Trophoblast cell (in vitro differentiated cells and primary cell): ENCODE results near the gene POC1A.
"Not testable (repeated sequence)": the region's sequence is repeated elsewhere in the genome, so short reads cannot be mapped to it uniquely, and the experiment has no call there.

Experiments
- DNase-seq, 2 donors: peaks; one replicate each; pipeline ENCODE4 v3.0.0-alpha.2; 2016
- H2AFZ ChIP-seq: 2 replicates; pipeline ENCODE4 v1.6.1; 2013; ENCODE audit warnings: low read length, moderate library complexity, mild to moderate bottlenecking; ENCODE audit not compliant: insufficient read depth, poor library complexity
- H2AK5ac ChIP-seq: 2 replicates; pipeline ENCODE4 v1.6.1; 2013; ENCODE audit warnings: mild to moderate bottlenecking, low read length
- H2BK120ac ChIP-seq: 2 replicates; pipeline ENCODE4 v1.6.1; 2013; ENCODE audit warnings: low read length, mild to moderate bottlenecking, moderate library complexity; ENCODE audit not compliant: insufficient read depth, poor library complexity
- H2BK12ac ChIP-seq: 2 replicates; pipeline ENCODE4 v1.6.1; 2013; ENCODE audit warnings: mild to moderate bottlenecking, low read length, moderate library complexity
- H2BK5ac ChIP-seq: 2 replicates; pipeline ENCODE4 v1.6.1; 2013; ENCODE audit warnings: low read length, low read depth, moderate library complexity, mild to moderate bottlenecking; ENCODE audit not compliant: poor library complexity
- H3K14ac ChIP-seq: 2 replicates; pipeline ENCODE4 v1.6.1; 2013; ENCODE audit warnings: mild to moderate bottlenecking, low read length
- H3K18ac ChIP-seq: 2 replicates; pipeline ENCODE4 v1.6.1; 2013; ENCODE audit warnings: mild to moderate bottlenecking, low read length
- H3K23ac ChIP-seq: 2 replicates; pipeline ENCODE4 v1.6.1; 2013; ENCODE audit warnings: low read length
- H3K27ac ChIP-seq: 2 replicates; pipeline ENCODE4 v1.5.1; 2013; ENCODE audit warnings: low read depth, mild to moderate bottlenecking, inconsistent platforms, low read length, moderate library complexity
- H3K27me3 ChIP-seq: 2 replicates; pipeline ENCODE4 v1.6.1; 2013; ENCODE audit warnings: inconsistent platforms, mild to moderate bottlenecking, low read length, moderate library complexity; ENCODE audit not compliant: insufficient read depth
- H3K36me3 ChIP-seq, 2 experiments: 1 replicate in 1 of 2; 2 replicates in 1 of 2; pipeline ENCODE4 v1.6.1; 2013; ENCODE audit warnings: low read length in 2 of 2, mild to moderate bottlenecking in 2 of 2, moderate library complexity in 1 of 2; ENCODE audit not compliant: insufficient read depth in 2 of 2, control insufficient read depth in 1 of 2
- H3K4ac ChIP-seq: 2 replicates; pipeline ENCODE4 v1.6.1; 2013; ENCODE audit warnings: low read depth, mild to moderate bottlenecking, low read length, moderate library complexity
- H3K4me1 ChIP-seq, 2 experiments: 1 replicate in 1 of 2; 2 replicates in 1 of 2; pipeline ENCODE4 v1.6.1; 2013; ENCODE audit warnings: low read length in 2 of 2, mild to moderate bottlenecking in 2 of 2, moderate library complexity in 1 of 2; ENCODE audit not compliant: insufficient read depth in 2 of 2, control insufficient read depth in 1 of 2
- H3K4me2 ChIP-seq: 2 replicates; pipeline ENCODE4 v1.6.1; 2013; ENCODE audit warnings: inconsistent platforms, mild to moderate bottlenecking, low read length, moderate library complexity
- H3K4me3 ChIP-seq: 2 replicates; pipeline ENCODE4 v1.5.1; 2013; ENCODE audit warnings: mild to moderate bottlenecking, low read depth, low read length, inconsistent platforms
- H3K79me1 ChIP-seq: one replicate; pipeline ENCODE4 v1.6.1; 2013; ENCODE audit warnings: low read length
- H3K79me2 ChIP-seq: 2 replicates; pipeline ENCODE4 v1.6.1; 2013; ENCODE audit warnings: low read length, mild to moderate bottlenecking; ENCODE audit not compliant: control insufficient read depth, insufficient read depth, poor library complexity
- H3K9ac ChIP-seq: 2 replicates; pipeline ENCODE4 v1.6.1; 2013; ENCODE audit warnings: mild to moderate bottlenecking, low read length
- H3K9me3 ChIP-seq: 2 replicates; pipeline ENCODE4 v1.6.1; 2013; ENCODE audit warnings: low read depth, mild to moderate bottlenecking, control low read depth, inconsistent platforms, low read length; ENCODE audit not compliant: insufficient read depth
- H4K12ac ChIP-seq: 2 replicates; pipeline ENCODE4 v1.6.1; 2013; ENCODE audit warnings: low read depth, mild to moderate bottlenecking, low read length, moderate library complexity
- H4K8ac ChIP-seq: 2 replicates; pipeline ENCODE4 v1.6.1; 2013; ENCODE audit warnings: low read depth, mild to moderate bottlenecking, low read length, moderate library complexity
- H4K91ac ChIP-seq: one replicate; pipeline ENCODE4 v1.6.1; 2013; ENCODE audit warnings: low read depth, mild to moderate bottlenecking, low read length, moderate library complexity
- WGBS: extraction: QIAGEN DNeasy Blood & Tissue Kit; methylation state at CpG from one replicate; pipeline ENCODE4 v1.1.7; 2013; ENCODE audit warnings: missing lambda C conversion rate; ENCODE audit not compliant: insufficient read length, insufficient coverage; ENCODE audit errors: extremely low coverage; 5-methylcytosine and 5-hydroxymethylcytosine counted together

The POC1A gene

GRCh38 chr3:52159503-52159902, 5.3 kb upstream of the POC1A start:
- H4K91ac ChIP-seq, result no peak overlapping the region
- no peaks in the 10 kb centered on the region for H3K27me3 ChIP-seq
- H2BK120ac ChIP-seq, result no peak overlapping the region
- no peaks in the 10 kb centered on the region for H3K36me3 ChIP-seq
- no peak overlapping the region for H3K27ac ChIP-seq
- H3K79me2 ChIP-seq, result no peaks in the 10 kb centered on the region
- no peak for DNase-seq
- no peak overlapping the region for H3K4me2 ChIP-seq
- H3K4me3 ChIP-seq, result no peak overlapping the region
- H2AFZ ChIP-seq, result no peak overlapping the region
- no peak overlapping the region for H4K12ac ChIP-seq
- no peak overlapping the region for H3K4ac ChIP-seq
- H3K79me1 ChIP-seq, result no peaks in the 10 kb centered on the region
- WGBS, result no CpG with 5 or more reads among the region's 1 CpG
- H3K23ac ChIP-seq, result no peak overlapping the region
- H3K14ac ChIP-seq, result no peak overlapping the region
- no peak overlapping the region for H2AK5ac ChIP-seq
- no peak overlapping the region for H3K18ac ChIP-seq
- H4K8ac ChIP-seq, result no peak overlapping the region
- H2BK5ac ChIP-seq, result no peak overlapping the region
- H3K9ac ChIP-seq, result no peak overlapping the region
- H2BK12ac ChIP-seq, result no peak overlapping the region
- no peaks in the 10 kb centered on the region for H3K4me1 ChIP-seq
- H3K9me3 ChIP-seq, result peaks cover 2% of the 10 kb centered on the region

GRCh38 chr3:52155912-52156311, 1.7 kb upstream of the POC1A start:
- Histone ChIP-seq H3K4ac (no peak overlapping the region), H3K14ac (no peak overlapping the region), H2BK120ac (no peak overlapping the region), H3K9me3 (no peaks in the 10 kb centered on the region), H3K27ac (no peak overlapping the region), H3K4me1 (peaks cover 5 to 10% of the 10 kb centered on the region in 2 experiments), H4K12ac (no peak overlapping the region), H4K91ac (no peak overlapping the region), H3K27me3 (no peaks in the 10 kb centered on the region), H3K36me3 (no peaks in the 10 kb centered on the region), H2AFZ (no peak overlapping the region), H2BK12ac (no peak overlapping the region), H2BK5ac (no peak overlapping the region), H2AK5ac (no peak overlapping the region), H3K79me1 (peaks cover 6% of the 10 kb centered on the region), H4K8ac (no peak overlapping the region), H3K4me2 (no peak overlapping the region), H3K18ac (no peak overlapping the region), H3K9ac (no peak overlapping the region), H3K4me3 (no peak overlapping the region), H3K79me2 (peaks cover 4% of the 10 kb centered on the region), H3K23ac (no peak overlapping the region)
- no peak for DNase-seq
- no CpG with 5 or more reads among the region's 4 CpGs for WGBS

- H3K79me1 ChIP-seq, result peaks cover 6% of the 10 kb centered on the region
- H4K8ac ChIP-seq, result peak overlapping the region; percentile 79
- peak overlapping the region; percentile 93 for H3K4me2 ChIP-seq
- H3K4me1 ChIP-seq, result peaks cover 5 to 10% of the 10 kb centered on the region in 2 experiments
- no peak overlapping the region for H3K23ac ChIP-seq
- H3K36me3 ChIP-seq, result peaks cover 15 to 24% of the 10 kb centered on the region in 2 experiments
- DNase-seq, result peak; percentile 62 to 67
- H2AK5ac ChIP-seq, result peak overlapping the region; percentile 56
- H3K9ac ChIP-seq, result peak overlapping the region; percentile 77
- no CpG with 5 or more reads among the region's 18 CpGs for WGBS
- H4K91ac ChIP-seq, result peak overlapping the region; percentile 72
- peak overlapping the region; percentile 90 for H3K4me3 ChIP-seq
- peak overlapping the region; percentile 51 for H2BK12ac ChIP-seq
- peak overlapping the region; percentile 74 for H3K27ac ChIP-seq
- H4K12ac ChIP-seq, result peak overlapping the region; percentile 73
- no peaks in the 10 kb centered on the region for H3K27me3 ChIP-seq
- H2BK120ac ChIP-seq, result peak overlapping the region; percentile 30
- peaks cover 4% of the 10 kb centered on the region for H3K79me2 ChIP-seq
- H2BK5ac ChIP-seq, result peak overlapping the region; percentile 50
- peak overlapping the region; percentile 90 for H3K18ac ChIP-seq
- H3K14ac ChIP-seq, result peak overlapping the region; percentile 91
- H3K4ac ChIP-seq, result peak overlapping the region; percentile 53
- H3K9me3 ChIP-seq, result peaks cover 2% of the 10 kb centered on the region
- H2AFZ ChIP-seq, result peak overlapping the region; percentile 83
These were observed 680 bp downstream of the POC1A start for GRCh38 chr3:52153389-52154096.

DNA sequence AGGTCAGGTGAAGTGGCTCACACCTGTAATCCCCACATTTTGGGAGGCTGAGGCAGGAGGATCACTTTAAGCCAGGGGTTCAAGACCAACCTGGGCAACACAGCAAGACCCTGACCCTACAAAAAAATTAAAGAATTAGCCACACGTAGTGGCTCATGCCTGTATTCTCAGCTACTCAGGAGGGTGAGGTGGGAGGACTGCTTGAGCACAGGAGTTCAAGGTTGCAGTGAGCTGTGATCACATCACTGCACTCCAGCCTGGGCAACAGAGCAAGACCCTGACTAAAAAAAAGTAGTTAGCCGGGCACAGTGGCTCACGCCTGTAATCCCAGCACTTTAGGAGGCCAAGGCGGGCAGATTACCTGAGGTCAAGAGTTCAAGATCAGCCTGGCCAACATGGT, 2.2 kb downstream of the POC1A start:
- H3K4me1 ChIP-seq, H3K14ac ChIP-seq, H3K9me3 ChIP-seq, H2BK5ac ChIP-seq, H2AFZ ChIP-seq, H3K4me2 ChIP-seq, H3K23ac ChIP-seq, H2BK12ac ChIP-seq, H3K27ac ChIP-seq, H3K4ac ChIP-seq, H3K9ac ChIP-seq, H2AK5ac ChIP-seq, H3K79me1 ChIP-seq, H3K79me2 ChIP-seq, H2BK120ac ChIP-seq, H3K18ac ChIP-seq, H4K12ac ChIP-seq, H4K8ac ChIP-seq, H3K4me3 ChIP-seq, H3K27me3 ChIP-seq, DNase-seq, H4K91ac ChIP-seq: not testable (repeated sequence)
- peaks cover 19 to 29% of the 10 kb centered on the region in 2 experiments for H3K36me3 ChIP-seq
- no CpG with 5 or more reads among the region's 4 CpGs for WGBS
